Embryonic facial prominence (tissue), 1 donor: ENCODE results near the gene WNT5B.

Experiments
- DNase-seq: peaks from one replicate; pipeline ENCODE4 v3.0.0-alpha.2; 2016; ENCODE audit errors: extremely low spot score

WNT5B gene

DNA sequence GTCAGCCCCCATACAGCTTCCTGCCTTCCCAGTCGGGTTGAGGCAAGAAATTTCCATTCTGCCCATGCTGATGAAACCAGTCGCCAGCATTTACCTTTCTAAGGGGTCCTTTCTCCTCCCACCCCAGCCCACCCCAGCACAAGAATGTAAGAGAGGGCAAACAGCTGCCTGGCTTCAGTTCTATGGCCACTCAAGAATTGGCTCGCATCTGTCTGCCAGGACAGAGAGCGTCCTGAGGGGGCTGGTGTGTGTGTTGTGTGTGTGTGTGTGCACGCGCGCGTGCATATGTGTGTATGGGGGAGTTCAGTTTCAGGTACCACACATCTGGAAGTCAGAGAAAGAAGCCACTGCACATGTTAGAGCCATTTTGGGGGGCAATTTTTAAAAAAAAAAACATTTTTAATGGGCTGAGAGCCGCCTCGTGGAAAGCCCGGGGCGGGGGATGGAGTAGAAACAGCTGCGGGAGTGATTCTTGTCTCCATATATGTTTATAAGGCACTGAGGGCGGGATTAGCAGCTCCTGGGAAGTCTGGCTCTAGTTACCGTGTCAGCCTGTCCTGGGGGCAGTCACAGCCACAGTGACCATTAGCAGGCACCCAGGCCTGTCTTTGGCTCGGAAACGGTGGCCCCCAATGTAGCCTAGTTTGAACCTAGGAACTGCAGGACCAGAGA, at the start of gene WNT5B:
Gene WNT5B, plus strand, starts transcription at position 566 of the 672 bp plus-strand sequence. CDS start 2,124 bp downstream, outside the sequence.
- no peak for DNase-seq

DNA sequence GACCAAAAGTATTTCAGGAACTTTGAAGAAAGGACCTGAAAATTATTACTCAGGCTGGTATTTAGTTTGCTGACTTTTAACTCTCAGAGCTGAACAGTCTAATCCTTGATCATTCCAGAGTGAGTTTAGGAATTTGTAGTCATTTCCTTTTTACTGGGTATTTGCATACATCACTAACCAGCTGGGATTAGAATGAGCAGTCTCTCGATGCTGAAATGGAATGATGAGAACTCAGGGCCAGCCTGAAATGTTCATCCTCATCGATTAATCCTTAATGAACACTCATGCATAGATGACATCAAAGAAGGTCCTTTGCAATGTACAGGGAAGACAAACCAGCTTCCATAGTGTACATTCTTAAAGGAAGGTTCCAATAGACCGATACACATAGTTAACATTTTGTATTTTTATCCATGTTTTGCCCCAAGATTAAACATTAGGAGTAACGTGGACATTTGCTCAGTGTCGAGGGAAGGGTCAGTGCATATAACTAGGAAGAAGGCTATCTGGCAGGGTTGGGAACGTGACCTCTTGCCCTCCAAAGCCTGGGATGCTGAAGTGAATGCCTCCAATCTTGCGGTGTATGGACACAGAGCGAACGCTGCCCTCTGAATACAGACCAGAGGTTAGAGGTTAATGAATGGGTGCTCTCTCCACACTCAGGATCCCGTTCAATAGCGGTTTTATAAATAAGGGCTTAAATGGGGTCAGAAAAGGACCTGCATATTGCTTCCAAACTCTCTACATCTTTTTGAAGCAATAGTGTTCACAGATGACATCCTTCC, 49.2 kb upstream of the WNT5B start:
- DNase-seq, result no peak

DNA sequence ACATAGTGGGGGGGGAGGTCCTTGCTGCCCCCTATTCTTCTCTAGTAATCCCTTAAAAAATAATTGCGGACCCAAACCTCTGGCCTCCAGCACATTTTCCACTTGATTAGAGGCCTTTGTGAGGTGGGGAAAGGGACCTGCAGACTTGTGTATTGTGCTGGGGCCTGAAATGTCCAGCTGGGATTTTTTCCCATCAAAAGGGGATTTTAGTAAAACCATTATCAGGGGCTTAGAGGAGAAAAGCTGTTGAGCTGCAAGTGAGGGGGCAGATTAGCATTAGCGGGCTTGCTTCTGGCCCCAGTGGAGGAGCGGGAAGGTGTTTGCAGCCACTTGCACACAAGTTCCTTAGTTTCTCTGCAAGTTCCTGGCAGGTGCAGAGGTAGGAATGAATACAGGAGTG, 48.5 kb upstream of the WNT5B start:
- DNase-seq, result no peak

DNA sequence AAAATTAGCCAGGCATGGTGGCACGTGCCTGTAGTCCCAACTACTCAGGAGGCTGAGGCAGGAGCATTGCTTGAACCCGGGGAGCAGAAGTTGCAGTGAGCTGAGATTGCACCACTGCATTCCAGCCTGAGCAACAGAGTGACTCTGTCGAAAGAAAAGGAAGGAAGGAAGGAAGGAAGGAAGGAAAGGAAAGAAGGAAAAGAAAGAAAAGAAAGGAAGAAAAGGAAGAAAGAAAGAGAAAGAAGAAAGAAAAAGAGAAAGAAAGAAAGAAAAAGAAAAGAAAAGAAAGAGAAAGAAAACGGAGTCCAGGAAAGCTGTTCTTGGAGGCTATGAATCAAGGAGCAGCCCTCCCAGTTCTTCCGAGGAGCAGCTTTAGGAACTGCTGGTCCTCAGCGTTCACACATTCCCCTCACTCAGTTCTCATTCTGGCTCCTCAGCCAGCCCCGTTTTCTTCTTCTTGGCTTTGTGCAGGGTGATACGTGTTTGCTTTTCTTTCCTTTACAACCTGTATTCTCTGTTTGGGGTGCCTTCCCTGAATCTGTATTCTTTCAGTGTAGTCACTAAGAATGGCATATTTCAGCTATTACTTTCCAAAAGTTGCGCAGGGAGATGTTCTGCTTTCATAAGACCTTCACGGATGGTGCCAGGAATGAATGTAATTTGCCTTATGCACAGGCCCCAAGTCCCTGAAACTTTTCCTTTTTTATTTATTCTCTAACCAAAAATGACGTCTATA, 46.9 kb upstream of the WNT5B start:
- no peak for DNase-seq

DNA sequence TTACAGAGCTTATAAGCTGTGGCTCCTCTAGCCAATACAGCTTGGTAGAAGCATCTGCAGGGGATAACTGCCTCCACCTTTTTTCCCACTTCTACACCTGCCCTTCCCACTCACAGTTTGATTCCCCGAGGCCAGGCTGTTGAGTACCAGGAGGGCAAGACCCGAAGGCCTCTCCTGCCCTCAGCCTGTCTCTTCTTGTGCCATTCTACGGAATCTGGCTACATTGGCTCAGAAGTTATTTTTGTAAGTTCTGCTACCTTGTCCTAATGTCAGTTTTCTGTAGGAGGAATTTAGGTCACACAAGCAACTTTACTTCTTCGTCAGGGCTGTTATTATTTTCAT, 46.4 kb upstream of the WNT5B start:
- no peak for DNase-seq

DNA sequence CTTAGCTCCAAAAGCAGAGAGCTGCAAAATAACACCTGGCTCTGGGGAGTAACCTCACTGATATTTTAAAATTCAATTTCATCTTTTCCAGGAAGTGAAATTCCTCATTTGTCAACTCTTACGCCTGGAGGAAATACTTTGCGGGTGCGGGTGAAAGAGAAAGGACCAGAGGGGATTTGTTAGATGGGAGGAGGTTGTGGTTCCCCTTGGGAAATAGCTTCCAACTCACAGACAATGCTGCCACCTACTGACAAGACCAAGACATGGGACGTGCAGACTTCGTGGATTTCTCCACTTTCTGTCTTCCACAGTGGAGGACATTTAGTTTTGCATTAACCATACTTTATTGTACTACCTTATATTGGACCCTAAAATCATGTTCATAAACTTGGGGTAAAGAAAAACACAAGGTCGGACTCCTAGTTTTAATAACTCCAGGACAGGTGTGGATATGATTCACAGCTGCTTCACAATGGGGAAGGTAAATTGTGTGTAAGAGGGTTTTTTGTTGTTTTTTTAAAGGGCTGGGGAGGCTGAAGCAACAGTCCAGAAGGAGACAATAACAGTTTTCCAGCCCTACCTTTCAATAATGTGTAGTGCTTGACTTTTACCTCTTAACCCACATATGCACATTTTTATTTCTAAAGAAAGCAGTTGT, 45.5 kb upstream of the WNT5B start:
- DNase-seq, result peak; percentile 67

DNA sequence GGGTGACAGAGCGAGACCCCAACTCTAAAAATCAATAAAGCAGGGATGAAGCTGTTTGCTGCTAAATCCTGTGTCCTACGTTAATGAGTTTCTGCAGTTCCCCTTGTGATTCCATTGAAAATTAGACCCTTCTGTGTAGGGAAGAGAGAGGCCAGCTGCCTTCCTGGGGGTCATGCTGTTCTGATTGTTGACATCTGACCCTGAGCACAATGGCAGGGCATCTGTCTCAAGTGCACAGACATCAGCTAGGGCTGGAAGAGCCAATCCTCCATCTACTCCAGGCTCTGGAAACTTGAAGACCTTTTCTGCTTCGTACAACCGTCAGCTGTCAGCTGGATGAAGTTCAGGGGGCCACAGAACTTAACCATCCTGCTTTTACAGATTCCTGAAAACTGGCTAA, 44.7 kb upstream of the WNT5B start:
- DNase-seq, result no peak

DNA sequence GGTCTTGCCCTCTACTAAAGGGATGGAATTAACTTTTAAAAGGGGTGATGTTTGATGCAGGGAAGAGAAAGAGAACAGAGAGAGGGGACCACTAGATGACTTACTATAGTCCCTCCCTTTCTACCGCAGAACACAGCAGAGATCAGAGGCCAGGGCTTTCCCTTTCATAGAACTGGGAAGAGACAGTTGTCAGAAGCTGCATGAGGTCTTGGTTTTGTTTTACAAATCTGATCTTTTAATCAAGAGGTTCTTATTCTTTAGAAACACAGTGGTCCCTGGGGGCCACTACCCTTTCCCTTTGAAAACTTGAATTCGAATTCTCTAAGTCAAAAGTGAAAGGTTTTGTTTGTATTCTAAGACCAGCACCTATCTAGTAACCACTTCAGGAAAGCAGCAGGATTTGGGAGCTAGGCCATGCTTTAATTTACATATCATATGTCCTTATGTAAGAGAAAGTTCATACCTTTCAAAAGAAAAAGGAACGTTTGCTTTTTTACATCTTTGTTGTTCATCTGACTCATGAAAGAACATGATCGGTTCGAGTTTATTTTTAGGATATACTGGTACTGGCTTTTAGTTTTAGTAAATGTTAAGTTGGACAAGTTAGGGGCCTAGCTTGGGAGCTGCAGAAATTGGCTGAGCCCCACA, 41.0 kb upstream of the WNT5B start:
- no peak for DNase-seq

DNA sequence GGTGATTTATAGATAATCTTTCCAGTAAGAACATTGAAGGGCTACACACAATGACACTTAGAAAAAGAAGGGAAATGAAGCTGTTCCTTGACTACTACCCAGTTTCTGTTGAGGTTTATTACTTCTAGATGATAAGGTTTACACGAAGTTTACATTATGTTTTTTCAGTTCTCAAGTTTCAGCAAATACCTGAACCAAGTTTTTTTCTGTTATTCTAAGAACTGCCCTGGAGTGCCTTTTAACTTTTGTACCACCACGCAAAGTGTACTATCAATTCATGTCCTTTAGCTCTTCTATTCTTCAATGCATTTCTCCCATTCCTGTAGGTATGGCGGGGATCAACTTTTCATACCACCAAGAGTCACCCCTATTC, 40.5 kb upstream of the WNT5B start:
- no peak for DNase-seq

DNA sequence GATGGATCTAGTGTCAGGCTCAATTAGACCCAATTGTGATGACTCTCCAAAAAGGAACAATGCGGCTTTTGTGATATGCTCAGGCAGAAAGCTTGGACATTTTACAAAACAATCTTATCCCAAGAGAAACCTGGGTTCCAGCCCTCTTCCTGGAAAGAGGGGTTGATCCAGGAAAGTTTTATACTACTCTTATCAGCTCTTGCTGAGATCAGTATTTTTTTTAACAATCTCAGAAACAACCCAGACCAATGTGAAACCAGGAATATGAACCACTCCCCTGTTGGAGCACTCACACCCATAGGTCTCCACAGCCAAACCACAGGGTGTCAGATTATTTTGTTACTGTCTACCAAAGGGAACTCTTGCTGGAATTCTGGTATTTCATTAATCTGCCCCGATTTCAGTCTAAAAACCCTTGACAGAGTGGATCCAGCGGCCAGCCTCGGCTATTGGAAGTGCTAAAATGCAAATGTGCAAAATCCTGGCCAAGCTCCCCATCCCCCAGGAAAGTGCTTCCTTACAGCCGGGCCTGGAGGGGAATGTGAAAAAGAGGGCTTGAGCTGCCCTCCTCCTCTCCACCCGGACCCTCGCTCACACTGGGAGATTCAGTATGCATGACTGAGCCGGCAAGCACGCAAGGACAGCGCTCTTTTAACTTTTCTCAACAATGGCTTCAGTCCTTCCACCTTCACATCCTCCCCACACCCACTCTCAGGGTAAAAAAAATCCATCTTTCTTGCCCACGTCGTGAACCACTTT, 38.6 kb upstream of the WNT5B start:
- no peak for DNase-seq

DNA sequence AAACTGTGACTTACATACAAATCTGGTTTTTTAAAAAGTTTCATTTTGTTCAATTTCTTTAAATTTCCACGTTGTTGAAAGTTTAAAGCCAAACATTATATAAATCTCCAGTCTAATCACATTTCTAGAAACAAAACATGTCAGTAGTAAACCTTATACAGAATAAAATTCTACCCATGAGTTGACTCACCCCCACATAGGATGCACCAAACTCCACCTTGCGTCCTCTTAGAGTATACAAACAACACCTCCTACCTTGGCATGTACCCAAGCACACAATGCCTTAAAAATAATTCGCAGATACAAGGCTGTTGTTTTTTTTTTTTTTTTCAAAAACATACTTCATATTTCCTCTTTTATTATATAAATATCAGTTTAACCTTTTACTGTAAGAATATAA, 38.0 kb upstream of the WNT5B start:
- no peak for DNase-seq

DNA sequence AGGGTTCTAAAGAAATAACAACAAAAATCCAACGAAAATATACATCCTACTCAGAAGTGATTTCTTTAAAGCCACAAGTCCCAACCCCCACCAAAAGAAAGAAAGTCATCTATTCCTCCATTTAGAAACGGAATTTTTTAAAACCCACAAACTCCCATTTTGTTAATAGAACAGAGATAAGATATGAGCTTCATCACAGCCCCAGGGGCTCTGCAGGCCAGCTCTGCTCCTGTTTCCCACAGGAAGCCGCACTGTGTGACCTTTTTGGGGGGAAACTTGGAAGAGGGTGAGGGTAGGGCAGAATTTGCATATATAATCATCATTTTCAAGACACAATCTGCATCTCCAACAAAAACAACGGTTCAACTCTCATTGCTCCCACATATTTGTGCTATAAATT, 37.5 kb upstream of the WNT5B start:
- no peak for DNase-seq

DNA sequence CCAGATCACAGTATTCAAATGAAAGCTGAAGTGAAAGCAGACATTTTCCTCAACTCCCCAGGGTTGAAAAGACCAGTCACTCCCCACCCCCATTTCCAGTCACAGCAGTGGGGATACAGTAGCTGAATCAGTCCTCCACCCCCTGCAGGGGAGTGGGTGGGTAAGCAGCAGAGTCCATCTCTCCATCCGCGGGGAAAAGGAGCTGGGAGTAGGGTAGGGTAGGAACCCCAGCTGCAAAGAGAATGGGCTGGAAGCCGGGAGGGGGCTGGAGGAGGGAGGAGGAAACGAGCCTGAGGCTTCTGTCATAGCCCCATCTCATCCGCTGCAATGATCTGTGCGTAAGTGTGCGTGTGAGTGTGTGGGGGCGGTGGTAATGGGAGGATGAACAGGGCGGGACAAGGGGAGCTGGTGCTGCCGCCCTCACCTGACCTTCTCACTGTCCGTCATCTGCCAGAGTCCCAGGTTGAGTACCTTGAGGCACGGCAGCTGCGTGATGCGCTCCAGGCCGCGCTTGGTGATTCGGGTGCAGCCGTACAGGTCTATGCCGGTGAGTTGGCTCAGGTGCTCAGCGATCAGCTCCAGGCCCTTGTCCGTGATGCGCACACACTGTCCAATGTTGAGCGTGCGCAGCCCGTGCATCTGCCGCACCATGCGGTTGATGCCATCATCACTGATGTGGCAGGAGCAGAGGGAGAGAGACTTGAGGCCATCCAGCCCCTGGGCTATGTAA, 36.4 kb upstream of the WNT5B start:
- no peak for DNase-seq

DNA sequence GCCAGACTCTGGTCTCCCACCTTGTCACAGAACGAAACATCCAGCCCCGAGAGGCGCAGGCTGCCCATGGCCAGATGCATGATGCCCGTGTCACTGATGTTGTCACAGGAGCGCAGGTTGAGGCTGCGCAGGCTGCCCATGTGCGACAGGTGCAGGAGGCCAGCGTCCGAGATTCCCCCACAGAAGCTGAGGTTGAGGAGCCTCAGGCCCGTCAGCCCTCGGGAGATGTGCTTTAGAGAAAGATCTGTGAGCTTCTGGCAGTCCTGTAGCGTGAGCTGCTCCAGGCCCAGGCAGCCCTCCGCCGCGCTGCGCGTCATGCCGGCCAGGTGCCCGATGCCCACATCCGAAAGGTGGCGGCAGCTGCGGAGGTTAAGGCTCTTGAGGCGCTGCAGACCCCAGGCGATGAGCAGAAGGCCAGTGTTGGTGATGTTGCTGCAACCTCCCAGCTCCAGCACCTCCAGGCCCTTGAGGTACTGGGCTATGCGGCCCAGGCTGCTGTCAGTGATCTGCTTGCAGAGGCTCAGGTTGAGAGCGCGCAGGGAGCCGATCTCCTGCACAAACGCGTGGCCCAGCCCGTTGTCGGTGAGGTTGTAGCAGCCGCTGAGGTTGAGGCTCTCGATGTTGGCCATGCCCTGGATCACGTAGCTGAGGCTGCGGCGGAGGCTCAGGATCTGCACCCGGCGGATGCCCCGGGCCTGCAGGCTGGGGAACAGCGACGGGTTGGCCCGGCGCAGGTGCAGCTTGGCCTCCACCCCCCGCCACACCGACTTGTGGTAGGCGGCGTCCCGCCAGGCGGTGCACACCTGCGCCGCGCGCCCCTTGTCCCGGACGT, 35.6 kb upstream of the WNT5B start:
- DNase-seq, result no peak

DNA sequence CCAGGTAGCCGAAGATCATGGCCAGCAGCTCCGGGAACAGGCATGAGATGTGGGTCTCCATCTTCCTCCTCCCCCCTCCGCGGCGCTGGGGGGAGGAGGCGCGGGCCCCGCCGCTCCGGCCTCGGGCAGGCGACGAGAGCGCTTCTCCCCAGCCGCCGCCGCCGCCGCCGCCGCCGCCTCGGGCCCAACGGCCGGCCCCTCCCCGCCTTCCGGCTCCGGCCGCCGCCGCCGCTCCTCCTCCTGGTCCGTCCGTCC, 35.1 kb upstream of the WNT5B start:
- no peak for DNase-seq

DNA sequence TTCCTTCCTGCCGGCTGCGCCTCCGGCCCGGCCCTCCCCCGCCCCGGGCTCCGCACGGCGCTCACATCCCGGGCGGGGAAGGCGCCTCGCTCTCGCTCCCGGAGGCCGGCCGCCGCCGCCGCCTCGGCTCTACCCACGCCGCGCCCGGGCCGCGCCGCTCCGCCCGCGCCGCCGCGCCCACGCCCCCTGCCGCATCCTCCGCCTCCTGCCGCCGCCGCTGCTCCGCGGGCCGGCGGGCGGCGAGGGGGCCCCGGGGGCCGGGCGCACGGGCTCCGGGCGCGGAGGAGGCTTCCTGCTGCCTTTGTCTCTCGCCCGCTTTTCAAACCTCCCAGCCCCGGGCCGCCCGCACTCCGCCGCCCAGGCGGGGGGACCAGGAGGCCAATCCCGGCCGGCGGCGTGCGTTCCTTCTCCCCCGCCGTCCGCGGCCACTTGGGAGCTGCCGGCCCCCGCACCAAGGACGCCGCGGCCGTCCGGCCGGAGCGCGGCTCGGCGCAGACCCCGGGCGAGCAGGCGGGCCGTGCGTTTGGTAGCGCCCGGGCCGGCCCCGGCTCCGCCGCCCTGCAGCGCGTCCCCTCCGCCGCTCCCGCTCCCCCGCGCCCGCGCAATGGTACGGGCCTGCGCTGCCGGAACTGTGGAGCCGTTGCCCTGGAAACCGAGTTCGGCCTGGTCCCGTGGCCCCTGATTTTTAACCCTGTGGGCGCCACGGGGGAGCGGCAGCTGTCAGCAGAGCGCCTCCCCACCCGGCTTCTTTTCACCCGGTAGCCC, 34.6 kb upstream of the WNT5B start, which contains the start of gene FBXL14:
Gene FBXL14, minus strand, starts transcription at position 321 of the 765 bp plus-strand sequence. CDS start 515 bp downstream, outside the sequence.
- peak; percentile 76 for DNase-seq

DNA sequence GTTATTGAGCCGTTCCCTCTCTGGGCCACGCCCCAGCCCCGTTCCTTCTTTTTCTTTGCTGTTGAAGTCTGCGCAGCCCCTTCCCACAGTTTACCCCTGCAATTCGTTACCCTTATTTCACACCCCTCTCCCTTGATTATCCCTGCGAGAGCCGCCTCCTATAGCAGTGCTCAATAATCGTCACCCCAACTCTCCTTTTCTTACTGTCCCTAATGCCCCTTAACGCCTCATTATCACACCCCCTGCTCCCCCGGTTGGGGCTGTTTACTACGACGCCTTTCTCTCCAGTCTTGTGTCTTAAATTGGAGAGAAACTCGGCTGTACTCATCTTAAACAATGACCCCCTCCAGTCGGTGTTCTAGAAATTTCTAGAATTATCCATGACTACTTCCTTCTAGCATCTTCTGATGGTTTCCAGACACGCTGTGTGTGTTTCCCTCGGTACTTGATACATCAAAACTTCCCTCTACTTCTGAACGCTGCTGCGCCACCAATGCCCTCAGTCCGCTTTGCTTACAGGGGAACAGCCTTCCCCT, 33.9 kb upstream of the WNT5B start:
- no peak for DNase-seq

DNA sequence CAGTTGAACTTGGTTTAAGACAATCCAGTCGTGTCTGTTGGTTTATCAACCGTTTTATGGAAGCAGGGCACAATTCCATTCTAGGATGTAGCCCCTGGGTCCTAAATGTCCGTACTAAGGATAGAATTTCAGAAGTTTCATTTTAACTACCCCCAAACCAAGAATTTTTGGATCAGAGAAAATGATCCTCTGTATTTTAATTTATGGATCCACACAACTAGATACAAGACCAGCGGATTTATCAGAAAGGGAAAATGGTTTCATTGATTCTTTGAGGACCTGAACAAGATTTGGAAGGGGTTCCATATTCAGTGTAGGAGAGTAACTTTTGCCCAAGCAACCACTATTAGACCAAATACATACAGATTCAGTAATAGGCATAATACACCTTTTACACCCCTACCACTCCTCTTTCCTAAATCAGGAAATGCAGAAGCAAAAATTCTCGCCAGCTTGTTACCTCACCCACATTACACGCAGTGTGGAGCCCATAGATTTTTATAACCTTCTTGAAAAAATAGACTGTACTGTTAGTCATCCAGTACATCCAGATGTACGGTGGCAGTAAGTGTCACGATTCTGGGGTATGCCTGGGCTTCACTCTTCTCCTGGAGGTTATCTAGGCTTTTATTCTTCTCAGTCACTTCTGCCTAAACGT, 33.2 kb upstream of the WNT5B start:
- no peak for DNase-seq
